Glutamatergic neuron (in vitro differentiated cells): Measurements from ENCODE around the gene PPP2R2D. TPM values are rescaled to one million over a fixed set of nuclear protein-coding genes. Genes with fewer than 3 reads are reported as not detected.

Experiments
- DNase-seq: peaks from one replicate; pipeline ENCODE4 v3.0.0; 2022
- H3K27ac Mint-ChIP-seq: one replicate; pipeline ENCODE4 v1.8.0; 2020; ENCODE audit warnings: mild to moderate bottlenecking, mixed read lengths, inconsistent platforms; ENCODE audit not compliant: unreplicated experiment
- H3K27me3 Mint-ChIP-seq: one replicate; pipeline ENCODE4 v1.8.0; 2020; ENCODE audit warnings: mild to moderate bottlenecking, moderate library complexity, mixed read lengths, inconsistent platforms; ENCODE audit not compliant: unreplicated experiment
- H3K36me3 Mint-ChIP-seq: one replicate; pipeline ENCODE4 v1.8.0; 2020; ENCODE audit warnings: mild to moderate bottlenecking, mixed read lengths, inconsistent platforms; ENCODE audit not compliant: unreplicated experiment
- H3K4me1 Mint-ChIP-seq: one replicate; pipeline ENCODE4 v1.8.0; 2020; ENCODE audit warnings: mild to moderate bottlenecking, low read depth, mixed read lengths, inconsistent platforms; ENCODE audit not compliant: unreplicated experiment
- H3K4me3 Mint-ChIP-seq: one replicate; pipeline ENCODE4 v1.8.0; 2020; ENCODE audit warnings: mild to moderate bottlenecking, mixed read lengths, inconsistent platforms; ENCODE audit not compliant: unreplicated experiment
- H3K9me3 Mint-ChIP-seq: one replicate; pipeline ENCODE4 v1.8.0; 2020; ENCODE audit warnings: mild to moderate bottlenecking, moderate library complexity, mixed read lengths, inconsistent platforms; ENCODE audit not compliant: unreplicated experiment
- total RNA-seq: library from RNA; stranded (reverse); fragmentation: NEBNext Ultra II Directional; extraction: Animal tissue kit (Norgen Biotek cat#: 25700); gene quantifications from one replicate; pipeline ENCODE4 v1.2.1, GENCODE V29; 2021; ENCODE audit not compliant: unreplicated experiment
- TF ChIP-seq, protein P1 (sequence below): fragments of 200-600 bp; sonication (generic); IDR thresholded peaks from one replicate; pipeline ENCODE4 v1.5.0; 2021; ENCODE audit not compliant: partially characterized antibody, unreplicated experiment

Gene PPP2R2D
- total RNA-seq, 1 donor from 2014 or later = 42.8 TPM

GRCh38 chr10:131872011-131872826 lies 28.6 kb upstream of the PPP2R2D start:
- TF ChIP-seq, protein P1, sequence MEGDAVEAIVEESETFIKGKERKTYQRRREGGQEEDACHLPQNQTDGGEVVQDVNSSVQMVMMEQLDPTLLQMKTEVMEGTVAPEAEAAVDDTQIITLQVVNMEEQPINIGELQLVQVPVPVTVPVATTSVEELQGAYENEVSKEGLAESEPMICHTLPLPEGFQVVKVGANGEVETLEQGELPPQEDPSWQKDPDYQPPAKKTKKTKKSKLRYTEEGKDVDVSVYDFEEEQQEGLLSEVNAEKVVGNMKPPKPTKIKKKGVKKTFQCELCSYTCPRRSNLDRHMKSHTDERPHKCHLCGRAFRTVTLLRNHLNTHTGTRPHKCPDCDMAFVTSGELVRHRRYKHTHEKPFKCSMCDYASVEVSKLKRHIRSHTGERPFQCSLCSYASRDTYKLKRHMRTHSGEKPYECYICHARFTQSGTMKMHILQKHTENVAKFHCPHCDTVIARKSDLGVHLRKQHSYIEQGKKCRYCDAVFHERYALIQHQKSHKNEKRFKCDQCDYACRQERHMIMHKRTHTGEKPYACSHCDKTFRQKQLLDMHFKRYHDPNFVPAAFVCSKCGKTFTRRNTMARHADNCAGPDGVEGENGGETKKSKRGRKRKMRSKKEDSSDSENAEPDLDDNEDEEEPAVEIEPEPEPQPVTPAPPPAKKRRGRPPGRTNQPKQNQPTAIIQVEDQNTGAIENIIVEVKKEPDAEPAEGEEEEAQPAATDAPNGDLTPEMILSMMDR = no peak

GRCh38 chr10:131872827-131873375 lies 27.9 kb upstream of the PPP2R2D start:
- Mint-ChIP-seq H3K27ac (no peak overlapping the region), H3K9me3 (peaks cover 9% of the 10 kb centered on the region), H3K4me3 (no peak overlapping the region), H3K4me1 (peaks cover 15% of the 10 kb centered on the region), H3K36me3 (peaks cover 5% of the 10 kb centered on the region), H3K27me3 (peaks cover 2% of the 10 kb centered on the region)
- TF ChIP-seq, protein P1 = no peak
- no peak for DNase-seq

More at GRCh38 chr10:131872011-131872826, 28.6 kb upstream of the PPP2R2D start:
- H3K27me3 Mint-ChIP-seq = peaks cover 2% of the 10 kb centered on the region
- no peak overlapping the region for H3K4me3 Mint-ChIP-seq
- H3K27ac Mint-ChIP-seq = no peak overlapping the region
- H3K9me3 Mint-ChIP-seq = peaks cover 9% of the 10 kb centered on the region
- no peak for DNase-seq
- H3K36me3 Mint-ChIP-seq = peaks cover 5% of the 10 kb centered on the region
- H3K4me1 Mint-ChIP-seq = peaks cover 15% of the 10 kb centered on the region

DNA sequence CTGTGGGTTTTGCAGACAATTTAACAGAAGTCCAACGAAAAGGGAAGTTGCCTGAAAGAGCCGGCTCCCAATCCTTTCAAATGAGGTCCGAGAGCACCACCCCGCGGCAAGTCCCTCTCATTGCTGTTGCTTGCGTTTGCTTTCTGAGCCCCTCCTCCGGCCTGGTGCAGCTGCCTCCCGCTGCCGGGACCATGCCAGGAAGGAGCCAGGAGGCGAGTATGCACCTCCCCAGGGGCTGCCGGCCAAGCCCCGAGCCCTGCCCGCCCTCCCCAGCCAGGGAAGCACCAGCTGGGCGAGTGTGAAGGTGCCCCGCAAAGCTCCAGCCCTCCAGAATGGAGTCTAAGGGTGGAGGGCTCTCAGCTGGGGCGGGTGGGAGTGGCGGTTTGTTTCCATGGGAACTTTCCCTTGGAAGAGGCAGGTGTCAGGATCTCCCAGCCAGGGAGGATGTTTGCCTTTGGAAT lies 25.8 kb upstream of the PPP2R2D start:
- H3K4me3 Mint-ChIP-seq = no peak overlapping the region
- H3K27me3 Mint-ChIP-seq = peaks cover 2% of the 10 kb centered on the region
- peak; percentile 93 for DNase-seq
- peaks cover 15% of the 10 kb centered on the region for H3K4me1 Mint-ChIP-seq
- H3K27ac Mint-ChIP-seq = no peak overlapping the region
- H3K36me3 Mint-ChIP-seq = no peaks in the 10 kb centered on the region
- TF ChIP-seq, protein P1 = peak; percentile 81
- H3K9me3 Mint-ChIP-seq = peaks cover 11% of the 10 kb centered on the region

GRCh38 chr10:131875501-131875900 lies 25.3 kb upstream of the PPP2R2D start:
- TF ChIP-seq, protein P1 = no peak
- peaks cover 2% of the 10 kb centered on the region for H3K27me3 Mint-ChIP-seq
- peaks cover 15% of the 10 kb centered on the region for H3K4me1 Mint-ChIP-seq
- H3K36me3 Mint-ChIP-seq = no peaks in the 10 kb centered on the region
- no peak overlapping the region for H3K4me3 Mint-ChIP-seq
- no peak overlapping the region for H3K27ac Mint-ChIP-seq
- H3K9me3 Mint-ChIP-seq = peaks cover 11% of the 10 kb centered on the region
- DNase-seq = no peak

DNA sequence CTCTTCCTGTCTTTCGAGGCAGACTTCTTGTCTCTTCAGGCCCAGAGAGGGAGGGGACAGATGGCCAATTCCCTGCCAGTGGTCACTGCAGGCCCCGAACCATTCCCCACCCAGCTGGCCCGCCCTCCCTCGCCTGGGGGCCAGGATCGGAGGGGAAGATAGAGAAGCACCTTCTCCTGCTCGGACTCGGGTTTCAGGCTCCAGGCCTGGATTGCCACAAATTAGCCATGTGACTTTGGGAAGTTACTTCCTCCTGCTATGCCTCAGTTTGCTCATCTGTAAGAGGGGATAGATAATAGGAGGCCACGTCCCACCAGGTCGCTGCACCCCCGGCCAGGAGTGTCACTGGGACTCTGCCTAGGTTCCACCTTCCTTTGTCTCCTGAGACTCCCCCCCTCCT lies 24.8 kb upstream of the PPP2R2D start:
- TF ChIP-seq, protein P1 = no peak
- Mint-ChIP-seq H3K9me3 (peaks cover 11% of the 10 kb centered on the region), H3K36me3 (no peaks in the 10 kb centered on the region), H3K27ac (no peak overlapping the region), H3K27me3 (peaks cover 2% of the 10 kb centered on the region), H3K4me1 (peaks cover 11% of the 10 kb centered on the region), H3K4me3 (no peak overlapping the region)
- DNase-seq = no peak
